ENCODE data around the gene ATP8B4.
A peak's percentile ranks its signal among the peaks of the same experiment; 100 is the strongest.
"Not testable (repeated sequence)": the region's sequence is repeated elsewhere in the genome, so short reads cannot be mapped to it uniquely, and the experiment has no call there.

Gene ATP8B4

DNA sequence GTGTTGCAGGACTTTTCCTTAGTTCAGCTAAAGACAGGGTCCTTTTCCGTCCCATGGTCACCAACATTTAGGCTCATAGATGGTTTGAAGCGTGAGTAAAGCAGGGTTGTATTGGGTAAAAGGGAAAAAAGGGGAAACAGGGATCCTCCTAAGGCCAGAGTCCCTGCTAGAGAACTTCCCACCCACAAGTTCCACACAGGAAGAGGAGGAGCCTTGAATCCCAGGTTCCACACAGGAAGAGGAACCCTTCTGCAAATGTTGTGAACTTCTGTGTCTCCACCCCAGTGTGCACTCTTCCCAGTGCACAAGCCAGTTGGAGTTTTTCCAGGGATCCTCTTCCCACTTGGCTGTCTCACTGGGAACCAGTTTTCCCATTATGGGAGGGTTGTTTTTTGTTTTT lies 27.6 kb upstream of the ATP8B4 start:
- Histone ChIP-seq H3K9me3 (no peaks in the 10 kb centered on the region), H3K4me3 (no peak overlapping the region), H3K4me1 (peaks cover 6% of the 10 kb centered on the region), H3K36me3 (replicated peaks) (no peaks in the 10 kb centered on the region), H3K27me3 (ENCODE audit: low read depth) (no peaks in the 10 kb centered on the region)
- in situ Hi-C loops (cut with MboI; ENCODE audit: low sequenced_read_pairs), result loop anchor here (10.0 kb wide), 2 partner anchors 912 to 1282 kb away; no protein-coding TSS in a partner anchor
- DNase-seq (ENCODE audit: low spot score in 2 of 2), result no peak

DNA sequence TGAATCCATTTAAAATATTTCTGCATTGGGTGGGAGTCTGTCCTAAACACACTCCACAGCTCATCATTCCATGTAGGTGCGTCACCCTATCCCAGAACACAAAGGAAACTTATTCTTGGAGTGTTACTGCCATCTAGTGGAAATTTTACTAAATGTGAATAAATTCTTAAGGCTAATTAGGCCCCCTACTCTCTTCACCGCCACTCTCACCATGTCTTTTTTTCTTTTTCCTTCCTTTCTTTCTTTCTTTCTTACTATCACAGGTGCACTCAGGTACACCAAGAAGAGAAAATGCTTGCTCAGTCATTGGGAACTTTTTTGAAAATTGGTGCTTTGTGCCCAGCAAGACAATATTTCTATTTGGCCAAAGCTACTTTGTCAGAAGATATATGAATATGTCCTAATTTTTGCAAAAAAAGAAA lies 26.4 kb upstream of the ATP8B4 start:
- in situ Hi-C loops (cut with MboI; ENCODE audit: low sequenced_read_pairs), result loop anchor here (10.0 kb wide), 2 partner anchors 911 to 1281 kb away; no protein-coding TSS in a partner anchor
- peak; percentile 33 to 62 for DNase-seq (ENCODE audit: low spot score in 2 of 2)
- no peaks in the 10 kb centered on the region for H3K9me3 ChIP-seq
- H3K4me1 ChIP-seq, result peaks cover 6% of the 10 kb centered on the region
- no peak overlapping the region for H3K4me3 ChIP-seq
- no peaks in the 10 kb centered on the region for H3K36me3 ChIP-seq (replicated peaks)
- H3K27me3 ChIP-seq (ENCODE audit: low read depth), result no peaks in the 10 kb centered on the region

GRCh38 chr15:50144341-50145120 lies 25.5 kb upstream of the ATP8B4 start:
- Histone ChIP-seq H3K9me3 (no peaks in the 10 kb centered on the region), H3K4me1 (peaks cover 6% of the 10 kb centered on the region), H3K27me3 (ENCODE audit: low read depth) (no peaks in the 10 kb centered on the region), H3K36me3 (replicated peaks) (no peaks in the 10 kb centered on the region), H3K4me3 (no peak overlapping the region)
- no peak for DNase-seq (ENCODE audit: low spot score in 2 of 2)
- in situ Hi-C loops (cut with MboI; ENCODE audit: low sequenced_read_pairs), result loop anchor here (10.0 kb wide), 2 partner anchors 910 to 1280 kb away; no protein-coding TSS in a partner anchor

DNA sequence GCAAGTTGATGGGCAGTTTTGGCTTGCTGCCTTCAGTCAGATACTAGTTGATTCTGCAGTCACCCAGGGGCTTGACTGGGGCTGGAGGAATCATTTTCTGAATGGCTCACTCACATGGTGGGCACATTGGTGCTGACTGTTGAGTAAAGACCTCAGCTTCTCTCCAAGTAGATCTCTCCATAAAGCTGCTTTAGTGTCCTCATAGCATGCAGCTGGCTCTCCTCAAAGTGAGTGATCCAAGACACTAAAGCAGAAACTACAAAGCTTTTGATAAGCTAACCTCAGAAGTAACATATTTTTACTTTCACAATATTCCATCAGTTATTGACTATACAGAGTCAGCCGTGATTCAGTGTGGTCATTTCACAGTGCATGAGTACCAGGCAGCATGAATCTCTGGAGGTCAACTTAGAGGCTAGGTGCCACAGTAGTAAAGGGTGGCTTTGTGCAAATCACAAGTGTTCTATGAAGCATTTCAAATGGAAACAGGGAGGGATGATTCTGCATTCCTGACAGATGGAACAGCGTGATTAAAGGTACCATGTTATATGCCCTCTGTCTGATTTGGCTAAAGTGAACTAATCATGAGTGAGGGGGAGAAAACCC lies 24.3 kb upstream of the ATP8B4 start:
- H3K9me3 ChIP-seq, result no peaks in the 10 kb centered on the region
- no peaks in the 10 kb centered on the region for H3K36me3 ChIP-seq (replicated peaks)
- in situ Hi-C loops (cut with MboI; ENCODE audit: low sequenced_read_pairs), result loop anchor here (10.0 kb wide), 2 partner anchors 909 to 1279 kb away; no protein-coding TSS in a partner anchor
- no peak for DNase-seq (ENCODE audit: low spot score in 2 of 2)
- H3K4me1 ChIP-seq, result peaks cover 3% of the 10 kb centered on the region; the same call in 1 of the 2 replicates
- no peak overlapping the region for H3K4me3 ChIP-seq
- no peaks in the 10 kb centered on the region for H3K27me3 ChIP-seq (ENCODE audit: low read depth)

DNA sequence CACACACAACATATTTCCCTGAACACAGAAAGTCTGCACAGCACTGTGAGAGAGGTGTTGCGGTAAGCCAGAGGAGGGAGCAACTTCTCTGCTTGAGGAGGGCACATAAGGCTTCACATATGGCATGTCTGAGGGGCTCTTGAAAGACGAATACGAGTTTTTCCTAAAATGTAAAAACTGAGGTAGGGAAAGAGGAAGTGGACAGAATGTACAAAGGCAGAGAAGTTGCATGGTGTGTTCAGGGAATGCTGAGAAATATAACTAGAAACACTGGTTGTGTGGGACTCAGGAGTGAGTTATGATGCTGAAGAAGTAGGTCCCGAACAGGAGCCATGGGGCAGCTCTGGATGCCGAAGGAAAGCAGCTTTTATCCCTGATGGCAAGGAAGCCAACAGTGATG lies 22.8 kb upstream of the ATP8B4 start:
- no peaks in the 10 kb centered on the region for H3K9me3 ChIP-seq
- H3K27me3 ChIP-seq (ENCODE audit: low read depth), result no peaks in the 10 kb centered on the region
- H3K4me1 ChIP-seq, result no peaks in the 10 kb centered on the region
- no peak overlapping the region for H3K4me3 ChIP-seq
- DNase-seq (ENCODE audit: low spot score in 2 of 2), result no peak
- in situ Hi-C loops (cut with MboI; ENCODE audit: low sequenced_read_pairs), result loop anchor here (10.0 kb wide), 2 partner anchors 907 to 1277 kb away; no protein-coding TSS in a partner anchor
- H3K36me3 ChIP-seq (replicated peaks), result no peaks in the 10 kb centered on the region

DNA sequence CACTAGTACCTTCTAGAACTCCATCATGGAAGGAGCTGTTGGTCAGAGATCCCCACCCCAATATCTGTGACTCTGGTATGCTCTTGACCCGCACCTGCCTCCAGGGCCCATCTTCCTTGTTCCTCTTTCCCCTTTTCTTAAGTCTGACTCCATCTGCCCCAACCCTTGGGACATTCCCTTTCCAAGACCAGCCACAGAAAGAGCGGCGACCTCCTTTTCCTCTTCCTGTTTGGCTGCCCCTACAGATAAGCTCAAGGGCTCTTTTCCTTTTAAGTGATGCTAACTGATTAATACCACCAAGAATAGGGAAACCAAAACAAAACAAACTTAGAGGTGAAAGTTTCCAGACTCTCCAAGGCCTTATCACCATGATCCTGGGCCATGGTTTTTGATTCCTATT lies 21.9 kb upstream of the ATP8B4 start:
- no peak for DNase-seq (ENCODE audit: low spot score in 2 of 2)
- Histone ChIP-seq H3K27me3 (ENCODE audit: low read depth) (no peaks in the 10 kb centered on the region), H3K4me1 (no peaks in the 10 kb centered on the region), H3K36me3 (replicated peaks) (no peaks in the 10 kb centered on the region), H3K9me3 (no peaks in the 10 kb centered on the region), H3K4me3 (no peak overlapping the region)
- in situ Hi-C loops (cut with MboI; ENCODE audit: low sequenced_read_pairs), result loop anchor here (10.0 kb wide), 2 partner anchors 906 to 1276 kb away; no protein-coding TSS in a partner anchor

GRCh38 chr15:50140098-50140497 lies 21.1 kb upstream of the ATP8B4 start:
- in situ Hi-C loops (cut with MboI; ENCODE audit: low sequenced_read_pairs), result loop anchor here (10.0 kb wide), 2 partner anchors 905 to 1275 kb away; no protein-coding TSS in a partner anchor
- no peaks in the 10 kb centered on the region for H3K4me1 ChIP-seq
- H3K9me3 ChIP-seq, result no peaks in the 10 kb centered on the region
- H3K36me3 ChIP-seq (replicated peaks), result no peaks in the 10 kb centered on the region
- DNase-seq (ENCODE audit: low spot score in 2 of 2), result no peak
- no peaks in the 10 kb centered on the region for H3K27me3 ChIP-seq (ENCODE audit: low read depth)
- H3K4me3 ChIP-seq, result no peak overlapping the region

- H3K9me3 ChIP-seq, result no peaks in the 10 kb centered on the region
- no peaks in the 10 kb centered on the region; the same call in 1 of the 2 replicates for H3K4me1 ChIP-seq
- DNase-seq (ENCODE audit: low spot score in 2 of 2), result no peak
- no peaks in the 10 kb centered on the region for H3K27me3 ChIP-seq (ENCODE audit: low read depth)
- in situ Hi-C loops (cut with MboI; ENCODE audit: low sequenced_read_pairs), result no loop called here
- H3K4me3 ChIP-seq, result no peak overlapping the region
- no peaks in the 10 kb centered on the region for H3K36me3 ChIP-seq (replicated peaks)
Measured at GRCh38 chr15:50138391-50138790, 19.4 kb upstream of the ATP8B4 start.

DNA sequence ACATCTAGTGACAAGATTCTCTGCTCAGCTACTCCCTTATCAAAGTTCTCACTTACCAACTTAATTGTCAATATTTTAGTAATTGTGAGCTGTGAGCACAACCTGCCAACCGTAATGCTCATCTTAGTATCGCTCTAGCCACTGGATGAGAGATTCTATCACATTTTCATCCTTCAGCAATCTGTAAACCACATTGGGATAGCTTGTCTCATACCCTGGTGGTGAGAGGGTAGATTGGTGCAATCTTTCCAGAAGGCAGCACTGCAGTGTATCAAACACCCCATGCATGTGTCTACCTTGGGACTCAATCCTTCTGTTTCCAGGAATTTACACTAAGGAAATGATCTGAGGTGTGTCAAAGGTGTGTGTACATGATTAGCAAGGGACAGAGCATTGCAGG lies 18.9 kb upstream of the ATP8B4 start:
- no peak for DNase-seq (ENCODE audit: low spot score in 2 of 2)
- H3K27me3 ChIP-seq (ENCODE audit: low read depth), result no peaks in the 10 kb centered on the region
- H3K4me1 ChIP-seq, result no peaks in the 10 kb centered on the region; the same call in 1 of the 2 replicates
- H3K36me3 ChIP-seq (replicated peaks), result no peaks in the 10 kb centered on the region
- no peaks in the 10 kb centered on the region for H3K9me3 ChIP-seq
- no peak overlapping the region for H3K4me3 ChIP-seq
- in situ Hi-C loops (cut with MboI; ENCODE audit: low sequenced_read_pairs), result no loop called here

GRCh38 chr15:50137330-50137761 lies 18.3 kb upstream of the ATP8B4 start:
- H3K36me3 ChIP-seq (replicated peaks), result no peaks in the 10 kb centered on the region
- in situ Hi-C loops (cut with MboI; ENCODE audit: low sequenced_read_pairs), result no loop called here
- H3K4me3 ChIP-seq, result no peak overlapping the region
- no peaks in the 10 kb centered on the region; the same call in 1 of the 2 replicates for H3K4me1 ChIP-seq
- DNase-seq (ENCODE audit: low spot score in 2 of 2), result no peak
- no peaks in the 10 kb centered on the region for H3K27me3 ChIP-seq (ENCODE audit: low read depth)
- no peaks in the 10 kb centered on the region for H3K9me3 ChIP-seq

- Histone ChIP-seq H3K4me1 (no peaks in the 10 kb centered on the region; the same call in 1 of the 2 replicates), H3K4me3 (no peak overlapping the region), H3K27me3 (ENCODE audit: low read depth) (no peaks in the 10 kb centered on the region), H3K36me3 (replicated peaks) (no peaks in the 10 kb centered on the region), H3K9me3 (no peaks in the 10 kb centered on the region)
- in situ Hi-C loops (cut with MboI; ENCODE audit: low sequenced_read_pairs), result no loop called here
- DNase-seq (ENCODE audit: low spot score in 2 of 2), result no peak
Measured at GRCh38 chr15:50135031-50135551, 16.1 kb upstream of the ATP8B4 start.

DNA sequence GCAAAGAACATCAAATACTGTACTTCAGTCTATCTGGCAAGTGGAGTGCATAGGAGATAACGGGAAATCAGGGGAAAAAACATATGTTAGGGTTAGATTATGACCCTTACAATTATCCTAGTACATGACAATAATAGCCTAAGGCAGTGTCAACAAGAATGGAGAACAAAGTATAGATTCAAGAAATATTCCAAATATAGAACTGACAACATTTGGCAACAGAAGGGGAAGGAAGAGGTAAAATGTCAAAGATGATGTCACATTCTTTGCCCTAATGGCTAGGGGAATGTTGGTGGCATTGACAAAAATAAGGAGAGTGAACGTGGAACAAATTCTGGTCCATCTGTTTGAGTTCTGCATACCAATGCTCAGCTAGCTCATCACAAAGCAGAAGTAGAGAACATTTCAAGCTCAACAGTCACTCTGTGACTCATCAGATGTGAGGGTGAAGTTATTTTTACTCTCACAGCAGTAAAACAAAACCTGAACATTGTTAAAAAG lies 15.5 kb upstream of the ATP8B4 start:
- Histone ChIP-seq H3K4me1 (no peaks in the 10 kb centered on the region; the same call in 1 of the 2 replicates), H3K36me3 (replicated peaks) (no peaks in the 10 kb centered on the region), H3K4me3 (no peak overlapping the region), H3K9me3 (no peaks in the 10 kb centered on the region), H3K27me3 (ENCODE audit: low read depth) (no peaks in the 10 kb centered on the region)
- no peak for DNase-seq (ENCODE audit: low spot score in 2 of 2)
- in situ Hi-C loops (cut with MboI; ENCODE audit: low sequenced_read_pairs), result no loop called here

DNA sequence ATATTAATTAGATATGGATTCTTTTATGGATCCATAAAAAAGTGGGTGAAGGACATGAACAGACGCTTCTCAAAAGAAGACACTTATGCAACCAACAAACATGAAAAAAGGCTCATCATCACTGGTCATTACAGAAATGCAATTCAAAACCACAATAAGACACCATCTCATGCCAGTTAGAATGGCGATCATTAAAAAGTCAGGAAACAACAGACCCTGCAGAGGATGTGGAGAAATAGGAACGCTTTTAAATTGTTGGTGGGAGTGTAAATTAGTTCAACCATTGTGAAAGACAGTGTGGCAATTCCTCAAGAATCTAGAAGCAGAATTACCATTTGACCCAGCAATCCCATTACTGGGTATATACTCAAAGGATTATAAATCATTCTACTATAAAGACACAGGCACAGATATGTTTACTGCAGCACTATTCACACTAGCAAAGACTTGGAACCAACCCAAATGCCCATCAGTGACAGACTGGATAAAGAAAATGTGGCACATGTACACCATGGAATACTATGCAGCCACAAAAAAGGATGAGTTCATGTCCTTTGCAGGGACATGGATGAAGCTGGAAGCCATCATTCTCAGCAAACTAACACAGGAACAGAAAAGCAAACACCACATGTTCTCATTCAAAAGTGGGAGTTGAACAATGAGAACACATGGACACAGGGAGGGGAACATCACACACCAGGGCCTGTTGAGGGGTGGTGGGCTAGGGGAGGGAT lies 13.4 kb upstream of the ATP8B4 start:
- H3K4me3 ChIP-seq; H3K9me3 ChIP-seq; H3K27me3 ChIP-seq (ENCODE audit: low read depth); H3K36me3 ChIP-seq (replicated peaks); DNase-seq (ENCODE audit: low spot score in 2 of 2); in situ Hi-C loops (cut with MboI; ENCODE audit: low sequenced_read_pairs); H3K4me1 ChIP-seq: not testable (repeated sequence)

Data from HAP-1 (cell line).